ENCODE data around the gene NOS1AP. TPM values are rescaled to one million over a fixed set of nuclear protein-coding genes. Genes with fewer than 3 reads are reported as not detected.

Gene NOS1AP
- total RNA-seq, 1 experiment from 2014 or later: 0.98 TPM

- no peak for DNase-seq (ENCODE audit: low read depth)
Measured at GRCh38 chr1:162293073-162293692, 223.7 kb downstream of the NOS1AP start.

- no peak for DNase-seq (ENCODE audit: low read depth)
Measured at GRCh38 chr1:162294015-162294414, 224.5 kb downstream of the NOS1AP start.

- no peak for DNase-seq (ENCODE audit: low read depth)
Measured at GRCh38 chr1:162297208-162297607, 227.7 kb downstream of the NOS1AP start.

GRCh38 chr1:162298266-162298665 lies 228.8 kb downstream of the NOS1AP start:
- no peak for DNase-seq (ENCODE audit: low read depth)

GRCh38 chr1:162299018-162299417 lies 229.5 kb downstream of the NOS1AP start:
- DNase-seq (ENCODE audit: low read depth): no peak

GRCh38 chr1:162300057-162300917 lies 230.8 kb downstream of the NOS1AP start:
- no peak for DNase-seq (ENCODE audit: low read depth)

- no peak for DNase-seq (ENCODE audit: low read depth)
Measured at GRCh38 chr1:162301696-162302095, 232.2 kb downstream of the NOS1AP start.

GRCh38 chr1:162302306-162303003 lies 233.0 kb downstream of the NOS1AP start:
- no peak for DNase-seq (ENCODE audit: low read depth)

- peak; percentile 31 for DNase-seq (ENCODE audit: low read depth)
Measured at GRCh38 chr1:162303004-162303344, 233.5 kb downstream of the NOS1AP start.

- no peak for DNase-seq (ENCODE audit: low read depth)
Measured at GRCh38 chr1:162304736-162305135, 235.2 kb downstream of the NOS1AP start.

GRCh38 chr1:162305969-162306368 lies 236.5 kb downstream of the NOS1AP start:
- peak; percentile 79 for DNase-seq (ENCODE audit: low read depth)

GRCh38 chr1:162310337-162310736 lies 240.8 kb downstream of the NOS1AP start:
- peak; percentile 19 for DNase-seq (ENCODE audit: low read depth)

GRCh38 chr1:162314206-162314605 lies 244.7 kb downstream of the NOS1AP start:
- DNase-seq (ENCODE audit: low read depth): no peak

GRCh38 chr1:162315673-162316072 lies 246.2 kb downstream of the NOS1AP start:
- no peak for DNase-seq (ENCODE audit: low read depth)

GRCh38 chr1:162316187-162316586 lies 246.7 kb downstream of the NOS1AP start:
- DNase-seq (ENCODE audit: low read depth): no peak

- no peak for DNase-seq (ENCODE audit: low read depth)
Measured at GRCh38 chr1:162317621-162318020, 248.1 kb downstream of the NOS1AP start.

- peak; percentile 45 for DNase-seq (ENCODE audit: low read depth)
Measured at GRCh38 chr1:162319493-162320175, 250.1 kb downstream of the NOS1AP start.

- no peak for DNase-seq (ENCODE audit: low read depth)
Measured at GRCh38 chr1:162321809-162322422, 252.4 kb downstream of the NOS1AP start.

- DNase-seq (ENCODE audit: low read depth): no peak
Measured at GRCh38 chr1:162323023-162323422, 253.5 kb downstream of the NOS1AP start.

- peak; percentile 59 for DNase-seq (ENCODE audit: low read depth)
Measured at GRCh38 chr1:162324396-162324795, 254.9 kb downstream of the NOS1AP start.

- DNase-seq (ENCODE audit: low read depth): no peak
Measured at GRCh38 chr1:162326559-162326958, 257.1 kb downstream of the NOS1AP start.

Data from LHCN-M2 (cell line).